NCI-H748 (cell line): ENCODE measurements around the gene CARMIL1.
A peak's percentile ranks its signal among the peaks of the same experiment; 100 is the strongest.
"Not testable (repeated sequence)": the region's sequence is repeated elsewhere in the genome, so short reads cannot be mapped to it uniquely, and the experiment has no call there.

Experiments used
- DNase-seq: peaks from one replicate; lab custom pipeline; 2025; ENCODE audit not compliant: unreplicated experiment; lab: John Stamatoyannopoulos, UW

CARMIL1 gene

GRCh38 chr6:25275436-25275835 is 3.7 kb upstream of the CARMIL1 start:
- no peak for DNase-seq

GRCh38 chr6:25277386-25277785 is 1.8 kb upstream of the CARMIL1 start:
- DNase-seq: no peak

GRCh38 chr6:25277857-25278256 is 1.3 kb upstream of the CARMIL1 start:
- DNase-seq: peak; percentile 36

GRCh38 chr6:25278261-25278913 is 787 bp upstream of the CARMIL1 start:
- DNase-seq: peak; percentile 82

- DNase-seq: peak; percentile 82
These were observed 672 bp downstream of the CARMIL1 start for GRCh38 chr6:25279748-25280343.

- DNase-seq: peak; percentile 71
These were observed 1.3 kb downstream of the CARMIL1 start for GRCh38 chr6:25280344-25281074.

- no peak for DNase-seq
These were observed 7.7 kb downstream of the CARMIL1 start for GRCh38 chr6:25286891-25287290.

GRCh38 chr6:25287941-25288340 is 8.8 kb downstream of the CARMIL1 start:
- no peak for DNase-seq

GRCh38 chr6:25288518-25288917 is 9.3 kb downstream of the CARMIL1 start:
- DNase-seq: no peak

- DNase-seq: no peak
These were observed 11.3 kb downstream of the CARMIL1 start for GRCh38 chr6:25290306-25291060.

GRCh38 chr6:25292384-25292783 is 13.2 kb downstream of the CARMIL1 start:
- DNase-seq: no peak

GRCh38 chr6:25295651-25296050 is 16.5 kb downstream of the CARMIL1 start:
- DNase-seq: no peak

- DNase-seq: no peak
These were observed 17.2 kb downstream of the CARMIL1 start for GRCh38 chr6:25296217-25296905.

- no peak for DNase-seq
These were observed 17.9 kb downstream of the CARMIL1 start for GRCh38 chr6:25297039-25297441.

- DNase-seq: no peak
These were observed 18.8 kb downstream of the CARMIL1 start for GRCh38 chr6:25297823-25298522.

GRCh38 chr6:25298523-25298865 is 19.3 kb downstream of the CARMIL1 start:
- not testable (repeated sequence) for DNase-seq

GRCh38 chr6:25301362-25301761 is 22.2 kb downstream of the CARMIL1 start:
- DNase-seq: no peak

- DNase-seq: no peak
These were observed 23.0 kb downstream of the CARMIL1 start for GRCh38 chr6:25302151-25302550.

GRCh38 chr6:25302677-25303128 is 23.5 kb downstream of the CARMIL1 start:
- DNase-seq: peak; percentile 24

- no peak for DNase-seq
These were observed 24.1 kb downstream of the CARMIL1 start for GRCh38 chr6:25303254-25303653.
